WTC11 (cell line): ENCODE data around the gene HIP1R. TPM values are rescaled to one million over a fixed set of nuclear protein-coding genes. Genes with fewer than 3 reads are reported as not detected.

Source experiments
- ATAC-seq: fragments of 200-7000 bp; cut with Tn5 transposase; 2 replicates; pipeline ENCODE4 v1.10.0; 2021; ENCODE audit warnings: mild to moderate bottlenecking, moderate library complexity
- CTCF ChIA-PET: fragments of 300-600 bp; sonication (Branson Sonifier 250); formaldehyde crosslinking; loops from one replicate; lab custom pipeline; 2021; ENCODE audit warnings: antibody characterized with exemption; lab: Charles Lee
- POLR2A ChIA-PET: fragments of 350-600 bp; sonication (Branson Sonifier 250); formaldehyde crosslinking; loops from one replicate; lab custom pipeline; 2021; ENCODE audit warnings: antibody characterized with exemption; lab: Charles Lee
- DNase-seq: peaks from one replicate; pipeline ENCODE4 v3.0.0; 2021; ENCODE audit warnings: low spot score
- H3K27ac Mint-ChIP-seq: 2 replicates; pipeline ENCODE4 v1.8.0; 2021; ENCODE audit warnings: mixed read lengths
- H3K27me3 Mint-ChIP-seq: 2 replicates; pipeline ENCODE4 v1.8.0; 2021; ENCODE audit warnings: low read depth, mild to moderate bottlenecking, moderate library complexity, mixed read lengths
- H3K36me3 Mint-ChIP-seq: 2 replicates; pipeline ENCODE4 v1.8.0; 2021; ENCODE audit warnings: mixed read lengths
- H3K4me1 Mint-ChIP-seq: 2 replicates; pipeline ENCODE4 v1.8.0; 2022; ENCODE audit warnings: mixed read lengths
- H3K4me3 Mint-ChIP-seq: 2 replicates; pipeline ENCODE4 v1.8.0; 2021; ENCODE audit warnings: mild to moderate bottlenecking, moderate library complexity, mixed read lengths
- H3K9me3 Mint-ChIP-seq: 2 replicates; pipeline ENCODE4 v1.8.0; 2021; ENCODE audit warnings: mixed read lengths
- EMX1 ChIP-seq: fragments of 250-450 bp; sonication (Bioruptor Pico); IDR thresholded peaks from 2 replicates; pipeline ENCODE4 v1.8.0; 2021; ENCODE audit warnings: mild to moderate bottlenecking
- ESRRA ChIP-seq: sonication (generic); formaldehyde crosslinking; IDR thresholded peaks from 2 replicates; pipeline ENCODE4 v1.8.1; 2022; ENCODE audit warnings: mild to moderate bottlenecking, missing genetic modification reagents, borderline replicate concordance
- FOXP4 ChIP-seq: sonication (generic); formaldehyde crosslinking; IDR thresholded peaks from 2 replicates; pipeline ENCODE4 v1.8.0; 2022; ENCODE audit warnings: mild to moderate bottlenecking, missing genetic modification reagents
- GABPB1 ChIP-seq: sonication (generic); formaldehyde crosslinking; IDR thresholded peaks from 2 replicates; pipeline ENCODE4 v1.8.1; 2023; ENCODE audit warnings: mild to moderate bottlenecking, missing genetic modification reagents
- GTF2I ChIP-seq: fragments of 250-450 bp; sonication (Bioruptor Pico); conservative IDR thresholded peaks from 2 replicates; pipeline ENCODE4 v1.4.0; 2021; ENCODE audit warnings: mild to moderate bottlenecking
- SOX15 ChIP-seq: fragments of 250-450 bp; sonication (Bioruptor Pico); IDR thresholded peaks from 2 replicates; pipeline ENCODE4 v1.9.0; 2021; ENCODE audit warnings: mild to moderate bottlenecking
- SP1 ChIP-seq: sonication (generic); formaldehyde crosslinking; conservative IDR thresholded peaks from 2 replicates; pipeline ENCODE4 v1.8.1; 2022; ENCODE audit warnings: missing genetic modification reagents
- TCF7 ChIP-seq: sonication (generic); formaldehyde crosslinking; IDR thresholded peaks from 2 replicates; pipeline ENCODE4 v1.8.0; 2022; ENCODE audit warnings: mild to moderate bottlenecking, low read depth, missing genetic modification reagents, moderate library complexity
- ZNF263 ChIP-seq: sonication (generic); formaldehyde crosslinking; IDR thresholded peaks from 2 replicates; pipeline ENCODE4 v1.8.1; 2022; ENCODE audit warnings: low read depth, mild to moderate bottlenecking, moderate library complexity, missing genetic modification reagents
- ZNF281 ChIP-seq: sonication (generic); formaldehyde crosslinking; IDR thresholded peaks from 2 replicates; pipeline ENCODE4 v1.8.0; 2023; ENCODE audit warnings: mild to moderate bottlenecking, missing genetic modification reagents
- ZNF416 ChIP-seq: fragments of 250-450 bp; sonication (Bioruptor Pico); IDR thresholded peaks from 2 replicates; pipeline ENCODE4 v1.9.0; 2021; ENCODE audit warnings: mild to moderate bottlenecking, inconsistent platforms
- ZSCAN18 ChIP-seq: fragments of 250-450 bp; sonication (Bioruptor Pico); IDR thresholded peaks from 2 replicates; pipeline ENCODE4 v2.1.2; 2022; ENCODE audit warnings: mild to moderate bottlenecking, moderate library complexity
- total RNA-seq: library from RNA; stranded (reverse); gene quantifications from 3 replicates; pipeline ENCODE4 v1.2.3, GENCODE V29; 2021

Gene HIP1R
- total RNA-seq, 1 experiment from 2014 or later, result 45.2 TPM

- Mint-ChIP-seq H3K9me3 (no peaks in the 10 kb centered on the region; the same call in 1 of the 2 replicates), H3K27me3 (peaks cover 35% of the 10 kb centered on the region), H3K4me3 (no peak overlapping the region), H3K27ac (no peak overlapping the region), H3K4me1 (peaks cover 38% of the 10 kb centered on the region), H3K36me3 (peaks cover 3% of the 10 kb centered on the region; the same call in 1 of the 2 replicates)
- DNase-seq (no peak), ATAC-seq (no peak)
- TF ChIP-seq ZNF416 (CRISPR knock-in tag) (no peak), EMX1 (CRISPR knock-in tag) (no peak), GABPB1 (CRISPR knock-in tag) (no peak), SP1 (no peak)
- CTCF ChIA-PET, result interaction anchor here (0.9 to 1.3 kb wide), 3 partner anchors 14 to 46 kb away, joined by 3 read pairs; no protein-coding TSS in a partner anchor
- POLR2A ChIA-PET, result no interaction called here
These were observed 4.8 kb downstream of the HIP1R start for GRCh38 chr12:122839907-122840554.

GRCh38 chr12:122840580-122841513 is 5.6 kb downstream of the HIP1R start:
- POLR2A ChIA-PET, result no interaction called here
- Mint-ChIP-seq H3K4me3 (no peak overlapping the region), H3K9me3 (no peaks in the 10 kb centered on the region; the same call in 1 of the 2 replicates), H3K27me3 (peaks cover 35% of the 10 kb centered on the region), H3K36me3 (peaks cover 3% of the 10 kb centered on the region; the same call in 1 of the 2 replicates), H3K27ac (peak overlapping the region; percentile 76), H3K4me1 (peaks cover 38% of the 10 kb centered on the region)
- TF ChIP-seq FOXP4 (CRISPR knock-in tag) (no peak), ZNF263 (no peak), ZSCAN18 (no peak), ESRRA (CRISPR knock-in tag) (no peak), GABPB1 (CRISPR knock-in tag) (no peak), SOX15 (CRISPR knock-in tag) (no peak), GTF2I (CRISPR knock-in tag) (no peak)
- DNase-seq (peak; percentile 3), ATAC-seq (no peak)
- CTCF ChIA-PET, result interaction anchor here (0.9 to 1.6 kb wide), 4 partner anchors 13 to 47 kb away, joined by 3 to 9 read pairs (median 3); no protein-coding TSS in a partner anchor

- peaks cover 28% of the 10 kb centered on the region for H3K27me3 Mint-ChIP-seq
- H3K4me1 Mint-ChIP-seq, result peaks cover 33% of the 10 kb centered on the region
- ChIA-PET POLR2A (interaction anchor here (0.9 kb wide), 1 partner anchor 21 kb away, joined by 3 read pairs; no protein-coding TSS in a partner anchor), CTCF (interaction anchor here (0.7 to 4.2 kb wide), 6 partner anchors 9 to 47 kb away, joined by 3 to 19 read pairs (median 6); no protein-coding TSS in a partner anchor)
- ATAC-seq (peak; percentile 36), DNase-seq (no peak)
- TF ChIP-seq ZSCAN18 (no peak), ZNF281 (CRISPR knock-in tag) (no peak), TCF7 (CRISPR knock-in tag) (no peak), GABPB1 (CRISPR knock-in tag) (peak; percentile 34; the same call in 1 of the 2 replicates)
- no peaks in the 10 kb centered on the region; the same call in 1 of the 2 replicates for H3K9me3 Mint-ChIP-seq
- peaks cover 3% of the 10 kb centered on the region; the same call in 1 of the 2 replicates for H3K36me3 Mint-ChIP-seq
- no peak overlapping the region for H3K4me3 Mint-ChIP-seq
- peak overlapping the region; percentile 76 for H3K27ac Mint-ChIP-seq
These were observed 6.5 kb downstream of the HIP1R start for GRCh38 chr12:122841544-122842321.
